Spleen (tissue), 11 donors: ENCODE measurements around the gene RGMA. TPM values are rescaled to one million over a fixed set of nuclear protein-coding genes. Genes with fewer than 3 reads are reported as not detected.

Source experiments
- DNase-seq: peaks from one replicate; pipeline ENCODE4 v3.0.0-alpha.2; 2020
- H3K27ac ChIP-seq, 8 donors: fragments of 200-600 bp; sonication (generic) in 7 of 8; 1 replicate in 4 of 8; 2 replicates in 4 of 8; pipeline versions ENCODE4 v1.5.0 to v1.8.0; 2016 to 2021; ENCODE audit warnings: inconsistent platforms in 4 of 8, mild to moderate bottlenecking in 4 of 8, moderate library complexity in 1 of 8
- H3K27me3 ChIP-seq, 7 donors: fragments of 200-600 bp; sonication (generic) in 6 of 7; replicated peaks in 1 of 7; 1 replicate in 4 of 7; 2 replicates in 3 of 7; pipeline versions ENCODE4 v1.5.0 to v1.8.0; 2016 to 2021; ENCODE audit warnings: inconsistent platforms in 3 of 7, mild to moderate bottlenecking in 1 of 7
- H3K36me3 ChIP-seq, 6 donors: fragments of 200-600 bp; sonication (generic) in 5 of 6; 1 replicate in 4 of 6; 2 replicates in 2 of 6; pipeline versions ENCODE4 v1.5.0 to v1.8.0; 2016 to 2021; ENCODE audit warnings: inconsistent platforms in 2 of 6
- H3K4me1 ChIP-seq, 6 donors: fragments of 200-600 bp; sonication (generic) in 5 of 6; 1 replicate in 3 of 6; 2 replicates in 3 of 6; pipeline versions ENCODE4 v1.5.0 to v1.8.0; 2016 to 2021; ENCODE audit warnings: inconsistent platforms in 3 of 6
- H3K4me3 ChIP-seq, 8 donors: fragments of 200-600 bp; sonication (generic) in 7 of 8; 1 replicate in 4 of 8; 2 replicates in 4 of 8; pipeline versions ENCODE4 v1.5.0 to v1.8.0; 2016 to 2021; ENCODE audit warnings: inconsistent platforms in 4 of 8, mild to moderate bottlenecking in 4 of 8, moderate library complexity in 2 of 8
- H3K9me3 ChIP-seq, 8 donors: fragments of 200-600 bp; sonication (generic) in 7 of 8; 1 replicate in 4 of 8; 2 replicates in 4 of 8; pipeline versions ENCODE4 v1.5.0 to v1.8.0; 2016 to 2021; ENCODE audit warnings: inconsistent platforms in 4 of 8
- POLR2A ChIP-seq, 3 donors: fragments of 450-650 bp; IDR thresholded peaks; one replicate each; pipeline ENCODE4 v1.5.1; 2017; ENCODE audit warnings: antibody characterized with exemption in 3 of 3, mild to moderate bottlenecking in 1 of 3
- POLR2AphosphoS5 ChIP-seq, 3 donors: sonication (generic); formaldehyde crosslinking; IDR thresholded peaks; one replicate each; pipeline ENCODE4 v1.5.1; 2017; ENCODE audit warnings: antibody characterized with exemption in 3 of 3
- WGBS, 5 donors: extraction: QIAGEN DNeasy Blood & Tissue Kit in 3 of 5; methylation state at CpG; one replicate each; pipeline versions ENCODE4 v1.1.5 to v1.1.7; 2013 to 2018; 5-methylcytosine and 5-hydroxymethylcytosine counted together
- intact Hi-C: fragments of 100-400 bp; cut with DNase I; formaldehyde crosslinking; loops from one replicate; pipeline ENCODE4 v1.15.0; 2023; ENCODE audit warnings: low total_unique reads
- polyA plus RNA-seq, 3 donors: library from polyadenylated mRNA; stranded (reverse); fragments of 200-250 nt; gene quantifications; one replicate each; pipeline ENCODE4 v1.2.1, GENCODE V29; 2013
- total RNA-seq, 7 donors: library from RNA; depleted of rRNA in 3 of 7; stranded (reverse); fragments of >200 nt in 3 of 7; fragmentation: NEBNext Ultra II Directional in 4 of 7; extraction: Animal tissue kit (Norgen Biotek cat#: 25700) in 4 of 7; gene quantifications; one replicate each; pipeline versions ENCODE4 v1.1.0 to v1.2.1, GENCODE V29; 2016 to 2021
- TF ChIP-seq, protein P1 (sequence below), 11 experiments: fragments of 200-600 bp in 7 of 11; fragments of 450-650 bp in 4 of 11; sonication (generic) in 4 of 11; IDR thresholded peaks in 8 of 11; conservative IDR thresholded peaks in 3 of 11; 1 replicate in 7 of 11; 2 replicates in 4 of 11; pipeline versions ENCODE4 v1.4.0 to v1.8.0; 2016 to 2021; ENCODE audit warnings: antibody characterized with exemption in 11 of 11, inconsistent platforms in 4 of 11, mild to moderate bottlenecking in 1 of 11
- donor health status: healthy with polysubstance abuse.
- donor health status: DM: no; HTN: no; CAD: no; lungs with moderate emphysema.
- donor health status: DM: no; HTN: no; CAD: no.
- donor health status: Bipolar disorder and iron deficiency.
- donor health status: healthy.
- donor health status: DM: no; HTN: no; CAD: no.
- donor health status: DM: yes; HTN: yes; CAD: no.

RGMA gene
- total and polyA plus RNA-seq, 10 donors: 0.37 to 3.1 (median 1.2) TPM

GRCh38 chr15:93060336-93061248, 28.4 kb downstream of the RGMA start:
- peaks cover 0 to 10% (median 0%) of the 10 kb centered on the region in 6 donors for H3K4me1 ChIP-seq
- WGBS, 5 donors: 81 to 87% (median 86%) methylated on average over 17 to 19 of the region's 19 CpGs
- DNase-seq: peak; percentile 42
- peaks cover 0 to 33% (median 4%) of the 10 kb centered on the region in 7 donors for H3K27me3 ChIP-seq
- no peak overlapping the region for H3K4me3 ChIP-seq
- H3K27ac ChIP-seq: no peak overlapping the region
- intact Hi-C loops: no loop called here
- H3K9me3 ChIP-seq: no peaks in the 10 kb centered on the region
- no peaks in the 10 kb centered on the region for H3K36me3 ChIP-seq
- TF ChIP-seq POLR2A (IDR thresholded peaks at IDR 0.05) (no peak), POLR2AphosphoS5 (IDR thresholded peaks at IDR 0.05) (no peak)
- TF ChIP-seq, protein P1, sequence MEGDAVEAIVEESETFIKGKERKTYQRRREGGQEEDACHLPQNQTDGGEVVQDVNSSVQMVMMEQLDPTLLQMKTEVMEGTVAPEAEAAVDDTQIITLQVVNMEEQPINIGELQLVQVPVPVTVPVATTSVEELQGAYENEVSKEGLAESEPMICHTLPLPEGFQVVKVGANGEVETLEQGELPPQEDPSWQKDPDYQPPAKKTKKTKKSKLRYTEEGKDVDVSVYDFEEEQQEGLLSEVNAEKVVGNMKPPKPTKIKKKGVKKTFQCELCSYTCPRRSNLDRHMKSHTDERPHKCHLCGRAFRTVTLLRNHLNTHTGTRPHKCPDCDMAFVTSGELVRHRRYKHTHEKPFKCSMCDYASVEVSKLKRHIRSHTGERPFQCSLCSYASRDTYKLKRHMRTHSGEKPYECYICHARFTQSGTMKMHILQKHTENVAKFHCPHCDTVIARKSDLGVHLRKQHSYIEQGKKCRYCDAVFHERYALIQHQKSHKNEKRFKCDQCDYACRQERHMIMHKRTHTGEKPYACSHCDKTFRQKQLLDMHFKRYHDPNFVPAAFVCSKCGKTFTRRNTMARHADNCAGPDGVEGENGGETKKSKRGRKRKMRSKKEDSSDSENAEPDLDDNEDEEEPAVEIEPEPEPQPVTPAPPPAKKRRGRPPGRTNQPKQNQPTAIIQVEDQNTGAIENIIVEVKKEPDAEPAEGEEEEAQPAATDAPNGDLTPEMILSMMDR (IDR thresholded peaks at IDR 0.05 in 8 of 11, conservative IDR thresholded peaks at IDR 0.05 in 3 of 11): no peak

GRCh38 chr15:93059442-93059841, 29.6 kb downstream of the RGMA start:
- no peak overlapping the region for H3K4me3 ChIP-seq
- DNase-seq: no peak
- H3K27ac ChIP-seq: no peak overlapping the region
- peaks cover 0 to 30% (median 4%) of the 10 kb centered on the region in 7 donors for H3K27me3 ChIP-seq
- WGBS, 5 donors: 68 to 80% (median 74%) methylated on average over 7 to 8 of the region's 8 CpGs
- H3K36me3 ChIP-seq: no peaks in the 10 kb centered on the region
- intact Hi-C loops: no loop called here
- peaks cover 0 to 10% (median 0%) of the 10 kb centered on the region in 6 donors for H3K4me1 ChIP-seq
- H3K9me3 ChIP-seq: no peaks in the 10 kb centered on the region
- TF ChIP-seq POLR2A (IDR thresholded peaks at IDR 0.05) (no peak), POLR2AphosphoS5 (IDR thresholded peaks at IDR 0.05) (no peak)
- TF ChIP-seq, protein P1 (IDR thresholded peaks at IDR 0.05 in 8 of 11, conservative IDR thresholded peaks at IDR 0.05 in 3 of 11): no peak

DNA sequence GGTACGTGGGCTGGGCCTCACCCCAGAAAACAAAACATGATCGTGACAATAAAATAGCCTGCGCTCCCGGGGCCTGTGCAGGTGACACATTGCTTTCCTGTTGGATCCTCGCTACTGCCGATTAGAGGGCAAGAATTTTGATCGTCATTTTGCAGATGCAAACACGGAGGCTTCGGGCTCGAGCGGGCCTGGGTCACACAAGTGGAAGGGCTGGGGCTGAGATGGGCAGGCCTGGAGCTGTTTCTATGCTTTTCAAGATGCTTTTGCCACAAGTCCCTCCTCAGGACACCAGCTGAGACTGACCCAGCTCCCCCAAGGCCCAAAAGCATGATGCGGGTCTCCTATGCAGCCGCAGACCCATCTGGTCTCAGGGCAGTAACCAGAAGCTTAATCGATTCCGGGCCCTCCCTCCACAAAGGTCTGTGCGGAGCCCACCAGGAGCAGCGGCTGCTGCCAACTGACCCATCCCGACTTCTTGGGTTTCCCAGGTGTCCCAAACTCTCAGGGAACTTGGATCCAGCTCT, 30.0 kb downstream of the RGMA start:
- intact Hi-C loops: no loop called here
- H3K4me1 ChIP-seq: peaks cover 0 to 10% (median 0%) of the 10 kb centered on the region in 6 donors
- DNase-seq: no peak
- H3K9me3 ChIP-seq: no peaks in the 10 kb centered on the region
- H3K4me3 ChIP-seq: no peak overlapping the region
- no peaks in the 10 kb centered on the region for H3K36me3 ChIP-seq
- TF ChIP-seq, protein P1 (IDR thresholded peaks at IDR 0.05 in 8 of 11, conservative IDR thresholded peaks at IDR 0.05 in 3 of 11): no peak
- TF ChIP-seq POLR2AphosphoS5 (IDR thresholded peaks at IDR 0.05) (no peak), POLR2A (IDR thresholded peaks at IDR 0.05) (no peak)
- 76 to 84% (median 81%) methylated on average over 18 of the region's 18 CpGs for WGBS, 5 donors
- H3K27ac ChIP-seq: no peak overlapping the region
- H3K27me3 ChIP-seq: peaks cover 0 to 25% (median 1%) of the 10 kb centered on the region in 7 donors

DNA sequence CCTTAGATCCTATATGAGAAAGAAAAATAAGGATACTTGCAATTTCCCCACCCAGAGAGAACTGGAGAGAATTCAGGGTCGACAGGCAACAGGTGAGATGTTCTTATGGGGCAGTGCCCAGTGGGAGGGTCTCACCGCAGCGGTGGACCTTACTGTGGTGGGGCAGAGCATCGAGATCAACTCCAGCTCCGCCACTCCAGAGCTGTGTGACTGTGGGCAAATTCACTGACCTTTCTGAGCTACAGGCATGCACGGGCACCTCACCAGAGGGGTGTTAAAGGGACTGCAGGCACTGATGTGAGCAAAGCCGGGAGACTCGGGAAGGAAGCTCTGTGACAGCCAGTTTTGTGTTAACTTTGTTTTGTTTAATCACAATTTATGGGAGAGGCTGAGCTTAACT, 30.9 kb downstream of the RGMA start:
- no peak for DNase-seq
- TF ChIP-seq POLR2A (IDR thresholded peaks at IDR 0.05) (no peak), POLR2AphosphoS5 (IDR thresholded peaks at IDR 0.05) (no peak)
- TF ChIP-seq, protein P1 (IDR thresholded peaks at IDR 0.05 in 8 of 11, conservative IDR thresholded peaks at IDR 0.05 in 3 of 11): no peak
- H3K27me3 ChIP-seq: peaks cover 0 to 17% (median 0%) of the 10 kb centered on the region in 7 donors

More for the DNA sequence above, 30.9 kb downstream of the RGMA start:
- H3K4me3 ChIP-seq: no peak overlapping the region
- H3K36me3 ChIP-seq: no peaks in the 10 kb centered on the region
- H3K27ac ChIP-seq: no peak overlapping the region
- H3K4me1 ChIP-seq: peaks cover 0 to 10% (median 0%) of the 10 kb centered on the region in 6 donors
- 71 to 88% (median 75%) methylated on average over 8 of the region's 8 CpGs for WGBS, 5 donors
- no peaks in the 10 kb centered on the region for H3K9me3 ChIP-seq
- intact Hi-C loops: no loop called here
